Measurements from ENCODE around the gene ARHGAP35.
"Not testable (repeated sequence)": the region's sequence is repeated elsewhere in the genome, so short reads cannot be mapped to it uniquely, and the experiment has no call there.

Gene ARHGAP35

GRCh38 chr19:46842791-46843190, 18.0 kb upstream of the ARHGAP35 start:
- DNase-seq (ENCODE audit: low read depth in 4 of 4, low spot score in 1 of 4), result no peak

GRCh38 chr19:46844067-46844489, 16.7 kb upstream of the ARHGAP35 start:
- DNase-seq (ENCODE audit: low read depth in 4 of 4, low spot score in 1 of 4), result no peak

- no peak for DNase-seq (ENCODE audit: low read depth in 4 of 4, low spot score in 1 of 4)
Measured at GRCh38 chr19:46845959-46846459, 14.8 kb upstream of the ARHGAP35 start.

- DNase-seq (ENCODE audit: low read depth in 4 of 4, low spot score in 1 of 4), result no peak
Measured at GRCh38 chr19:46847528-46847927, 13.3 kb upstream of the ARHGAP35 start.

- no peak for DNase-seq (ENCODE audit: low read depth in 4 of 4, low spot score in 1 of 4)
Measured at GRCh38 chr19:46848389-46848788, 12.4 kb upstream of the ARHGAP35 start.

GRCh38 chr19:46849610-46850009, 11.2 kb upstream of the ARHGAP35 start:
- DNase-seq (ENCODE audit: low read depth in 4 of 4, low spot score in 1 of 4), result no peak

GRCh38 chr19:46850228-46851203, 10.3 kb upstream of the ARHGAP35 start, which contains the start of gene AP2S1:
Gene AP2S1, minus strand, starts transcription at chr19:46850846. Its CDS starts 80 bp downstream, at chr19:46850766.
- DNase-seq (ENCODE audit: low read depth in 4 of 4, low spot score in 1 of 4), result peak; percentile 75 to 87 (median 86)

GRCh38 chr19:46852830-46853229, 8.0 kb upstream of the ARHGAP35 start:
- no peak for DNase-seq (ENCODE audit: low read depth in 4 of 4, low spot score in 1 of 4)

GRCh38 chr19:46854698-46855097, 6.1 kb upstream of the ARHGAP35 start:
- DNase-seq (ENCODE audit: low read depth in 4 of 4, low spot score in 1 of 4), result not testable (repeated sequence)

GRCh38 chr19:46856062-46857022, 4.5 kb upstream of the ARHGAP35 start:
- peak; percentile 75 to 88 (median 84) for DNase-seq (ENCODE audit: low read depth in 4 of 4, low spot score in 1 of 4)

GRCh38 chr19:46859637-46860124, 1.1 kb upstream of the ARHGAP35 start:
- DNase-seq (ENCODE audit: low read depth in 4 of 4, low spot score in 1 of 4), result no peak

- peak; percentile 81 to 98 (median 90) for DNase-seq (ENCODE audit: low read depth in 4 of 4, low spot score in 1 of 4)
Measured at GRCh38 chr19:46860125-46860845, 512 bp upstream of the ARHGAP35 start.

- DNase-seq (ENCODE audit: low read depth in 4 of 4, low spot score in 1 of 4), result no peak
Measured at GRCh38 chr19:46861691-46862502, 1.1 kb downstream of the ARHGAP35 start.

- no peak for DNase-seq (ENCODE audit: low read depth in 4 of 4, low spot score in 1 of 4)
Measured at GRCh38 chr19:46862503-46862834, 1.7 kb downstream of the ARHGAP35 start.

GRCh38 chr19:46862974-46863632, 2.3 kb downstream of the ARHGAP35 start:
- no peak for DNase-seq (ENCODE audit: low read depth in 4 of 4, low spot score in 1 of 4)

- no peak for DNase-seq (ENCODE audit: low read depth in 4 of 4, low spot score in 1 of 4)
Measured at GRCh38 chr19:46863818-46864629, 3.2 kb downstream of the ARHGAP35 start.

GRCh38 chr19:46866407-46867136, 5.8 kb downstream of the ARHGAP35 start:
- no peak for DNase-seq (ENCODE audit: low read depth in 4 of 4, low spot score in 1 of 4)

- DNase-seq (ENCODE audit: low read depth in 4 of 4, low spot score in 1 of 4), result no peak
Measured at GRCh38 chr19:46867170-46867569, 6.4 kb downstream of the ARHGAP35 start.

Data from stimulated activated CD4-positive, alpha-beta T cell treated with anti-CD3 and anti-CD28 coated beads, Interleukin-1b, Interleukin-23, amount 100 ng/mL, for 24 hours (primary cell).